NCI-H2196 treated with DMSO at 0.1 percent for 48 hours (cell line): ENCODE measurements around the gene MCOLN2.
"Not testable (repeated sequence)": the region's sequence is repeated elsewhere in the genome, so short reads cannot be mapped to it uniquely, and the experiment has no call there.

ENCODE experiments used
- DNase-seq: peaks from one replicate; lab custom pipeline; 2025; ENCODE audit not compliant: unreplicated experiment; lab: John Stamatoyannopoulos, UW

Gene MCOLN2

GRCh38 chr1:84986561-84986960 is 10.4 kb downstream of the MCOLN2 start:
- DNase-seq: not testable (repeated sequence)

GRCh38 chr1:84985365-84985764 is 11.5 kb downstream of the MCOLN2 start:
- no peak for DNase-seq

- DNase-seq: no peak
Observed at GRCh38 chr1:84982395-84982794, 14.5 kb downstream of the MCOLN2 start.

DNA sequence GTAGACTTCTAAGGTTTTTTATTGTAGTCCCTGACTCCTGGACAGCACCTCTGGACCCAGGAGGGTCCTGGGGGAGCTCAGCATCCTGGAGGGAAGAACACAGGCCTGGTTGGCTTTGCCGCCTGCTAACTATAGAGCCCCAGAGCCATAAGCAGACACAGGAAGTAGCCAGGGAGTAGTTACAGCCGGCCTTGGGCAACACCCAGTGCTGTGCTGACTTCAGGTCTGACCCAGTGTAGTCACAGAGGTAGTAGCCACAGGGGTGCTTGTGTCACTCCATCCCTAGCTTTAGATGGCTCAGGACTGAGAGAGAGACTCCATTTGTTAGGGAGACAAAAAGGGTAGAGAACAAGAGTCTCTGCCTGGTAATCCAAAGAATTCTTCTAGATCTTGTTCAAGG is 21.9 kb downstream of the MCOLN2 start:
- DNase-seq: no peak

DNA sequence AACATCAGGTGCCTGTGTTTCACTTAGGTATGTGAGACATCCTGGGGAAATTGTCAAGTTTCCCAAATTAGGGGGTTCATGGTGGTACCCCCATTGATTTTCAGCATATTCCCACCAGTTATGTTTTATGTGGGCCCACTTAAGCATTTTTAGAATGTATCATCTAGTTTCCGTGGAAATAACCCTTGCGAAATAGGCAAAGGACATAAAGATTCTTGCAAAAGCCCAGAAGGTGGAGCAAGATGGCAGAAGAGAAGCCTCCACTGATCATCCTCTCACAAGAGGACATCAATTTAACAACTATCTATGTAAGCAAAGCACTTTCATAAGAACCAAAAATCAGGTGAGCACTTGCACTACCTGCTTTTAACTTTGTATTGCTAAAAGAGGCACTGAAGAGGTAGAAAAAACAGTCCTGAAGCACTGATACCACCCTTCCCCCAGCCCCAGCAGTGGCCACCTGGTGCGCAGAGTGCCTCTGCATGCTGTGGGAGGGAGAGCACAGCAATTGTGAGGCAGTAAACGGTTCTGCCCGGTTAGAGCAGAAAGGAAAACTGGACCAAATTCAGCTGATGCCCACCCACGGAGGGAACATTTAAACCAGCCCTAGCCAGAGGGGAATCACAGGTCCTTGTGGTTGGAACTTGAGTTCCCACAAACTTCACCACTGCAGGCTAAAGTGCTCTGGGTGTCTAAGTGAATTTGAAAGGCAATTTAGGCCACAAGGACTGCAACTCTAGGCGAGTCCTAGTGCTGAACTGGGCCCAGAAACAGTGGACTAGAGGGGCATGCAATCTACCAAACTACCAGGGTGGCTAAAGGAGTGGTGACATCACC is 23.2 kb downstream of the MCOLN2 start:
- no peak for DNase-seq

DNA sequence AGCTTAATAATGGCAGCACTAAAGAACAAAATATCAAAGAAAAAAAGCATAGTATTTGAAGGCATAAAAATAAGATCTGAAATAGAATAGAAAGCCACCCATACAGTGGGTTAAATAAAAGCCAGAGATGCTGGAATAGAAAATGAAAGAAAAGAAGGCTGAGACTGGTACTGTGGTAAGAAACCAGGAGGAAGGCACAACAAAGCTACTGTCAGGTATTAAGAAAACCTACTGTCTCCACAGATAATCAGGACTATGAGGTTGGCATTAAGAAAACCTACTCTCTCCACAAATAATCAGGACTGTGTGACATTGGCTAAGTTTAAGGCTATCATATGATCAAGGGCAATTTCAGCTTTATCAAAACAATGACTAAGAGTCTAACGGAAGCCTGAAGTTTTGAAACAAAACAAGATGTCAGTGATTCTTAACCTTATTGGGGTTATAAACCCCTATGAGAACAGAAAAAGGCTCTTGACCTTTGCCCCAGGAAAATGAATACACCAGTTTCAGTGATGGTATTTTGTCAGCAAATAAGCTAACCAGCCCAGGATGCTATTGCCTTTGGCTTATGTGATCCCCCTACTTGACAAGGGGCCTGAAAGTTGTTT is 24.4 kb downstream of the MCOLN2 start:
- no peak for DNase-seq

DNA sequence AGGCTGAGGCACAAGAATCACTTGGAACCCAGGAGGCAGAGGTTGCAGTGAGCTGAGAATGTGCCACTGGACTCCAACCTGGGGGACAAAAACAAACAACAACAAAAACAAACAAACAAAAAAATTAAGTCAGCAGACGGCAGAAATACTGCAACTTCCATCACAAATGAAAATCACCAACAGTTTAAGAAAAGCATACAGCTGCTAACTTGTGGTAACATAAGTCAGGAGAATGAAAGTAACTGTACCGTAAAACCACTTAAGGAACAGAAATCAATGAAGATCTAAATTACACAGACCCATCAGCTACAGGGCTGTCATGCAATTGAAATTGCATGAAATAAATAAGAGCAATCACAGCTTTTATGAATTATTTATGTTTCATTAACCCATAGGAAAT is 25.0 kb downstream of the MCOLN2 start:
- DNase-seq: no peak

- DNase-seq: no peak
Observed at GRCh38 chr1:84969489-84970250, 27.2 kb downstream of the MCOLN2 start.

DNA sequence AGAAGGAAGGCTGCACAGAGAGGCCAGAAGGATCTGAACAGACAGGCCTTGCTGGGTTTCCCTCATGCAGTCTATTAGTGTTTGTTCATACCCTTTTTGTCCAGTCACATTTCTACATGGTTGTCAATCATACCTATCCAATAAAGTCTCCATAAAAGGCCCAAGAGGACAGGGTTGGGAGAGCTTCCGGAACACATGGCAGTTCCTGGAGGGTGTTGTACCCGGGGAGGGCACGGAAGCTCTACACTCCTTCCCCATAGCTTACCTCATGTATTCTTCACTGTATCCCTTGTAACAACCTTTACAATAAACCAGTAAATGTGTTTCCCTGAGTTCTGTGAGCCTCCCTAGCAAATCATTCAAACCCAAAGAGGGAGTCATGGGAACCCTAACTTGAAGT is 28.0 kb downstream of the MCOLN2 start:
- DNase-seq: no peak

- DNase-seq: no peak
Observed at GRCh38 chr1:84968101-84968500, 28.8 kb downstream of the MCOLN2 start.

GRCh38 chr1:84967666-84968065 is 29.2 kb downstream of the MCOLN2 start:
- DNase-seq: no peak

DNA sequence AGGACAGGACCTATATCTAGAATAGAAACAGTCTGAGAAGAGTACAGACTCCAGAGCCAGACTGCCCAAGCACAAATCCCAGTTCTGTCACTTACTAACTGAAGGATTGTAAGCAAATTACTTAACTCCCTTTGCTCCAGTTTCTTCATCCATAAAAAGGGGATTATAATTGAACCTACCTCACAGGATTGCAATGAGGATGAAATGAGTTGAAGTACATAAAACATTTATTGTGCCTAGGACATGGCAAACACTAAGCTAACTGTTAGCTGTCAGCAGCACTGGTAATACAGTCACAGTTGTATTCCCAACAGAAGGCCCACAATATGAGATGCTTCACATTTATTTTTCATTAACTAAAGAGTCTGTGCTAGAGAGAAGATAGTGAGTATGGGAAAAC is 33.9 kb downstream of the MCOLN2 start:
- no peak for DNase-seq

DNA sequence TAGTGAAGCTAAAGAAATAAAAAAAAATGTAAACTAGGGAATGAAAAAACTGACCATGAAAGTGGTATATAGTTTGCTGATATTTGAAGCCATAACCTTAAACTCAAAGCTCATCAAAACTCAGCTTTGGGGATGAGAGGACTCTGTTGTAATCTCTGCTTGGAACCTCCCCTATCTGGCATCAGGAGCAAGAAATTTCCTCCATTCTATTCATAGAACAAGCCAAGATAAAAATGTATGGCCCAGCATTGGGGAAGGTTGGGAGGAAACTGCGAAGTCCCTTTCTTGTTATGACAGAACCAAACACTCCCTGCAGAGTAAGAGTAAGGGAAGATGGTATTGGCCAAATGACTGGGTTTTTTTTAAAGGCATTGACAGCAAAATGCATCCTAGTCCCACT is 35.6 kb downstream of the MCOLN2 start:
- no peak for DNase-seq

DNA sequence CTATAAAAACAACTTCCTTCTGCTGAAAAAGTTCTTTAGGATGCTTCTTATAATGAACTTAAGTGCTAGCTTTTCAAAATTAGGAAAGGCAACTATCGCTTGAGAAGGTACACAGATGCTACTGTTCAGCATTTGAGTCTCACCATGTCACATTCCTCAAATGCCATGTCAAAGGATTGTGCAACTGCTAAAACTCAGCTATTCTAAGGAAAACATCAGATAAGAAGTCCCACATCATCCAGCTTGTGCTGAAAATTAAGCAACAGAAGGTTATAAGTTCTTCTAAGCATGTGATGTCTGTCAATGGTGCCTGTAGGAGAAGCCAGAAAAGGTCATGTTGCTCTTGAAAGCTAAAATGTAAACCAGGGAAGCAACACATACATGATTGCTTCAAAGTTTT is 36.5 kb downstream of the MCOLN2 start:
- DNase-seq: no peak

GRCh38 chr1:84959294-84959693 is 37.6 kb downstream of the MCOLN2 start:
- no peak for DNase-seq

- DNase-seq: no peak
Observed at GRCh38 chr1:84957966-84958365, 38.9 kb downstream of the MCOLN2 start.

- DNase-seq: no peak
Observed at GRCh38 chr1:84956655-84957054, 40.3 kb downstream of the MCOLN2 start.

GRCh38 chr1:84956097-84956496 is 40.8 kb downstream of the MCOLN2 start:
- DNase-seq: no peak

GRCh38 chr1:84949664-84950063 is 47.2 kb downstream of the MCOLN2 start:
- DNase-seq: no peak

DNA sequence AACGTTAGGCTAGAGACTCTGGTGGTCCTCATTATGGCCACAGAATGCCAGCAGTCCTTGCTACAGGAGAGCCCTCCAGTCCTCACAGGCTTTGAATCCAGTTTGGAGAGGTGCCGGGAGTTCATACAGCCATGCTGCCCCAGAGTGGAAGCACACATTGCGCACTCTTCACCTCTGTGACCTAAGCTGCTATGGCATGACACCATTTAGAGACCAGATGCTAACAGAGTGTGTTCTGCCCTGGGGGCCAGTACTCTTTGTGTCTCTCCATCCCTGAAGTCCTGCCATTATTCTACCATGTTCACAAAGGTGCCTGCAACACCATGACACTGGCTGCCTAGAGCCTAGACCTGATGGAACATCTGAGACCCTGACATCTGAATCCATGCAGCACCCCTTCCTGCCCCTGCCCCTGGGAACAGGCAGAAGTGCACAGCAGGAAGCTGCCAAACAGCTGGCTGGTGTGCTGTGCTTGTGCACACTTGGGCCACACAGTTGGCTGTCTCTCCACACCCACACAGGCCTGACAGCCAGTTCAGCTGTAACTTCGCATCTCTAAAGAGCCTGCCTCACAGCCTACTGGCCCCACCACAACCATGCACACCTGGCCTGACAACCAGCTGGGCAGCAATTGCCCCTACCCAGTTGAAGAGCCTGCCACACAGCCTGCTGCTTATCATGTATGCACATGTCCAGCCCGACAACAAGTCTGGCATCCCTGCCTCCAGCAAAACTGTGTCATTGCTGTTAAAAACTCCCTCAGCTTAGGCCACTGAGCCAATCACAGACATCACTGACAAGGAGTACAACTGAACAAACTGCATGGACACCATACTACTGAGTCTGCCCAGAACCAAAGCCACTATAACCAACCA is 49.1 kb downstream of the MCOLN2 start:
- no peak for DNase-seq

DNA sequence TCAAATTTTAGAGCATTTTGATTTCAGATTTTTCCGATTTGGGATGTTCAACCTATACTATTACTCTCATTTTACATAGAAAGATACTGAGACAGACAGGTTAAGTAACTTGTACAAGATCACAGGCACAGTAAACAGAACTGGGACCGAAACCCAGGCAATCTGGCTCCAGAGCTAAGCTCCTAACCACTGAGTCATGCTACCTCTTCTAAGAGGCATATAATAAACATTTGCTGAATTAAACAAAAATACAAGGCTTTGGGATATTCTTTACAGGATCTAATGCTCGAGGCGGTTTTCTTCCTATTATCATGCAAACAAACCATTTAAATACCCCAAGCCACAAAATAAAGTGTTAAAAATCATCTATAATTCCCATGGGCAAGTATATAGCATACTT is 50.3 kb downstream of the MCOLN2 start:
- no peak for DNase-seq
